ENCODE results near the gene OVAAL. TPM values are rescaled to one million over a fixed set of nuclear protein-coding genes. Genes with fewer than 3 reads are reported as not detected.
A peak's percentile ranks its signal among the peaks of the same experiment; 100 is the strongest.

The OVAAL gene
- 23.6 and 25.8 TPM in 2 replicates for total RNA-seq (2014; rRNA removed; shearing (Covaris generic))
- polyA plus RNA-seq (2015; cell fraction: cytosol; rRNA removed) = 13.3 and 16.2 TPM in 2 replicates
- 36.4 and 37.5 TPM in 2 replicates for polyA plus RNA-seq (2015; cell fraction: nucleus; rRNA removed)

DNA sequence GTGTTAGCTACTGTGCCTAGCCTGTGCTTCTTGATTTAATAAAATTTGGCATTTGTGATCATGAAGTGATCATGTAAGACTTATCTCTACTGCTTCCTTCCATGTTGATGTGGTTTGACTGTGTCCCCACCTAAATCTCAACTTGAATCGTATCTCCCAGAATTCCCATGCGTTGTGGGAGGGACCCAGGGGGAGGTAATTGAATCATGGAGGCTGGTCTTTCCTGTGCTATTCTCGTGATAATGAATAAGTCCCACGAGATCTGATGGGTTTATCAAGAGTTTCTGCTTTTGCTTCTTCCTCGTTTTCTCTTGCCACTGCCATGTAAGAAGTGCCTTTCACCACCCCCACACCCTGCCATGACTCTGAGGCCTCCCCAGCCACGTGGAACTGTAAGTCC is at the start of gene OVAAL:
OVAAL (plus strand) TSS at position 301 of the 400 bp plus-strand sequence.
- in situ Hi-C loops (cut with HindIII; ENCODE audit: low pct_unique_long_range_greater_than_20kb, low sequenced_read_pairs) = no loop called here
- DNase-seq (ENCODE audit: low read depth, low spot score) = peak; percentile 30

DNA sequence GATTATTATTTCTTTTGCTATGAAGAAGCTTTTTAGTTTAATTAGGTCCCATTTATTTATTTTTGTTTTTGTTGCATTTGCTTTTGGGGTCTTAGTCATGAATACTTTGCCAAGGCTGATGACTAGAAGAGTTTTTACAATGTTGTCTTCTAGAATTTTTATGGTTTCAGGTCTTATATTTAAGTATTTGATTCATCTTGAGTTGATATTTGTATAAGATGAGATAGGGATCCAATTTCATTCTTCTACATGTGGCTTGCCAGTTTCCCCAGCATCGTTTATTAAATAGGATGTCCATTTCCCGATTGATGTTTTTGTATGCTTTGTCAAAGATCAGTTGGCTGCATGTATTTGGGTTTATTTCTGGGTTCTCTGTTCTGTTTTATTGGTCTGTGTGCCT is 47.9 kb upstream of the OVAAL start:
- in situ Hi-C loops (cut with HindIII; ENCODE audit: low pct_unique_long_range_greater_than_20kb, low sequenced_read_pairs) = loop anchor here (25.0 kb wide), 1 partner anchor 351 kb away; no protein-coding TSS in a partner anchor
- DNase-seq (ENCODE audit: low read depth, low spot score) = no peak

DNA sequence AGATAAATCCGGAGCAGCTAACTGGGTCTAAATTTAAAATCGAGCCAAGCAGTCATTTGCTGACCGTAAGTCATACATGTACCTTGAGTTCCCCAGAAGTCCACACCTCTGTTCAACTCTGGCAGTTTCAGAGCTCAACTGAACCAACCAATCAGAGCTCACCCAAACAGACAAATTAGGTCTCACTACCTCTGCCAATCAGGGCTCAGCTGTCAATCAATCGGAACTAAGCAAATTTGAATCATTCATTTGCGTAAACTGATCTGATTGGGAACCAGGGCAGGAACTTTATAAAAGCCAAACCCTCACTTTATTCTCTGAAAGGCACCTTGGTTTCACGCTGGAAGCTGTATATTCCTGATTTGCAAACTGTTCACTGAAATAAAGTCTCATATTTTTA is 45.2 kb upstream of the OVAAL start:
- in situ Hi-C loops (cut with HindIII; ENCODE audit: low pct_unique_long_range_greater_than_20kb, low sequenced_read_pairs) = loop anchor here (25.0 kb wide), 1 partner anchor 349 kb away; no protein-coding TSS in a partner anchor
- no peak for DNase-seq (ENCODE audit: low read depth, low spot score)

DNA sequence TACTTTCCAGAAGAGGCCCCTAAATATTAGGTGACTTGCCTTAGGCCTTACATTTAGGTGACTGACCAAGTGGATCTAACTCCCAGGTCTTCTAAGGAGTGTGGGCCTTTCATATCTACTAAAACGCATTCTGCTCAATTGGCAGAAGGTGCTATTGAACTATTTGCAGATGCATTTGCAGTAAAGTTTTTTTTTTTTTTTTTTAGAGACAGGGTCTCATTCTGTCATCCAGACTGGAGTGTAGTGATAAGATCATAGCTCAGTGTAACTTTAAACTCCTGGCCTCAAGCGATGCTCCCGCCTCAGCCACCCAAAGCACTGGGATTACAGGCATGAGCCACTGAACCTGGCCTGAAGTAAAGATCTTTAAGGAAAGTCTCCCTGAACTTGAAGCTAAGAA is 43.4 kb upstream of the OVAAL start:
- DNase-seq (ENCODE audit: low read depth, low spot score) = no peak
- in situ Hi-C loops (cut with HindIII; ENCODE audit: low pct_unique_long_range_greater_than_20kb, low sequenced_read_pairs) = loop anchor here (25.0 kb wide), 1 partner anchor 347 kb away; no protein-coding TSS in a partner anchor

DNA sequence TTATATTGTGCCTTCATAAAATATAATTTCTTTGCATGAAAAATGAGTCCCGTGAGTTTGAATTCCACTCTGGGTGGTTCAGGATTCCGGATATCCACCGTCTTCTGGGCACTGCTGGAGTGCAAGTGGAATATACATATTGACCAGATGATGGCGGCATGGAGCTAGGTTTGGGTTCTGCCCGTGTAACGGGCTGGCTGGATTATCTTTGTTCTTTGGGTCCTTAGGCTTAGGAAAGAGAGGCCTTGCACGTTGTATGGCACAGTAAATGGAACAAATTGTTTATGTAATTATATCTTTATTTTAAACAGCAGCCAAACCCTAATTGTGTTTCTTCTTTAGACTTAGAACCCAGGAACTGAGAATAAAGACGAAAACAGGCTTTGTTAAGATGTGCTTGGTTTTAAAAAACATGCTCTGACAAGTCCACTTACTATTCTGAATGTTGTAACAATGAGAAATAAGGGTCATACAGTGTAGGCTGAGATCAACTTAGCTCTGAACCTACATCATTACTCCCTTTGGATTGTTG is 42.8 kb upstream of the OVAAL start:
- peak; percentile 90 for DNase-seq (ENCODE audit: low read depth, low spot score)
- in situ Hi-C loops (cut with HindIII; ENCODE audit: low pct_unique_long_range_greater_than_20kb, low sequenced_read_pairs) = loop anchor here (25.0 kb wide), 1 partner anchor 346 kb away; no protein-coding TSS in a partner anchor

DNA sequence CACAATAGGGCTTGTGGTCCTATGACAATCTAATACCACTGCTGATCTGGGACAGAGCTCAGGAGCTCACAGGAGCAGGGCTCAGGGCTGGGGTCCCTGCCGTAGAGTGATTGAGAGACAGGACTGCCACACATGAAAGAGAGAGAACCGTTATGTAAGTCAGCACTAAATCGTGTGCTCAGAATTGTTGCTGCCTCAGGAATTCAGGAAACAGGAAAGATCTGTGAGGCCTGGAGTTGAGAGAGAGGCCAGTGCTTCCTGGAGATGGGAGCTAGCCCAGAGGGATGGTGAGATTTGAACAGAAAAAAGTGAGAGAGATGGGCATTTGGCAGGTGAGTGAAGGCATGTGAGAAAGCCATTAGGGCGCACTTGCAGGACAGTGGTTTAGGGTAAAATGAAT is 38.9 kb upstream of the OVAAL start:
- in situ Hi-C loops (cut with HindIII; ENCODE audit: low pct_unique_long_range_greater_than_20kb, low sequenced_read_pairs) = loop anchor here (25.0 kb wide), 1 partner anchor 342 kb away; no protein-coding TSS in a partner anchor
- DNase-seq (ENCODE audit: low read depth, low spot score) = no peak

DNA sequence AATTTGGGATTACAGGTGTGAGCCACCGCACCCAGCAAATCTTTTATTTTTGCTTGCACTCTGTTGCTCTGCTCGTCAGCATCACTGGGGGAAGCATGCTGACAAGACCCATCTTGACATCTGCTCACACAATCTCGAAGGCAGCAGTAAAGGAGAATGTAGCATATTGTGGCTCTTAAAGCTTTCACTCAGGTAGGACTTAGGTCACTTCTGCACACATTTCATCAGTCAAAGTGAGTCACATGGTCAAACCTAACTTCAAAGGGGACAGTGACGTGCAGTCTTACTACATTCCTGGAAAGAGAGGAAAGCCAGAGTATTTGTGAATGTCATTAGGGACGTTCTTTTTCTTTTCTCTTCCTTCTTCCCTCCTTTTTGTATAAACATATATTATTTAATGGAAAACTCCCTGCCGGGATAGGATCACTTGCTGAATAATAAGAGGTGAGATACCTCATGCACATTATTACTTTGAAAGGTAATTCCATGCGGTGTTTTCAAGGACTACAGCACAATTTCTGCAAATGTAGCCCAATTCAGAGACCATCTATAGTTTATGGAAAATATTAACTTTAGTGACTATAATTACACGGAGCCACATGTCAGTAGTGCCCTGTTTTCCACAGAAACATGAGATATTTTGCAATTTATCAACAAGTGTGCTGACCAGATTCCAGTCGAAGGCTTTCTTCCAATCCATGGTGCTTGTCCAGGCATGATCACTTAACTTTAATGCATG is 37.1 kb upstream of the OVAAL start:
- in situ Hi-C loops (cut with HindIII; ENCODE audit: low pct_unique_long_range_greater_than_20kb, low sequenced_read_pairs) = loop anchor here (25.0 kb wide), 1 partner anchor 341 kb away; no protein-coding TSS in a partner anchor
- no peak for DNase-seq (ENCODE audit: low read depth, low spot score)

DNA sequence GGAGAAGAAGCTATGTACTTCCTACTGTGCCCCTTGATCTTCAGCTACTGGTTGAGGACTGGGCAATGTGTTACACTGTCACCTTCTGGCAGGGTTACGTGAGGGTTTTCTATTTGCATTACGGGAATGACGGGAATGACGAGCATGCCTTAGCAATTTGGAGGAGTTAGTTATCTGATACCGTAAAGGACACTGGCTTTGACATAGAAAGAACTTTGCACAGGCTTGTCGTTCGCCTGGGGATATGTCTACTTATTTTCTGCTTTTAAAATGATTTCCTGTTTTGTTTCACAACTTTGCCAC is 36.6 kb upstream of the OVAAL start:
- DNase-seq (ENCODE audit: low read depth, low spot score) = no peak
- in situ Hi-C loops (cut with HindIII; ENCODE audit: low pct_unique_long_range_greater_than_20kb, low sequenced_read_pairs) = loop anchor here (25.0 kb wide), 1 partner anchor 340 kb away; no protein-coding TSS in a partner anchor

DNA sequence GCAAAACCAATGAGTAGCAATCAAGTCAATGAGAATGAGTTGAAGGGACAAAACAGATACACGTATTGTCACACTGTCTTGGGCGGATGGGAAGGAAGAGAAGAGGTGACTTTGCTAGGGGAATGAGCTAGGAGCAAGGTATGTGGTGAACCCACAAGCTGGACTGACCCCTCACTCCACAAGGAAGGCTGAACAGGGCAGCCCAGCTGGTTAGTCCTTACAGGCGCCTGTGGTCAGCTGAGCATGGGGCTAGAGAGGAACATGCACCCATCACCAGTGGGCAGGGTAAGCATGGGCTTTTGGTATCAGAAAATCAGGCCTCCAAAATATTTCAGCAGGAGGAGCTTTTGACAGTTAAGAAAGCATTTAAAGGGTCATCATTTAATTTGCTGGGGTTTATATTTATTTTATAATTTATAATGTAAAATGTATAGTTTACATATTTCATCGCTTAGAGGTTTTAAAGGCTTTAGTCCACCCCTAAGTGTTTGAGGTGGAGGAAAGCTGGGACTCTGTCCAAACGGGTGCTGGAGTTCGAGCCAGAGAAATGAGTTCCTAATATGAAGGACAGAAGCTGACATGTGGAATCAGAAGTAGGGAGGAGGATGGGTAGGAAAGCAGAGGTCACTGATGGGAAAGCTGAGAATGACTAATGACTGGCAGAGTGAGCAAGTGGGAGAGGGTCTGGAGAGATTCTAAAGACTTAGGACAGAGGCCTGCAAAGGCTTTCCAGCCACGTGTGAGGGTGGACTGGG is 34.4 kb upstream of the OVAAL start:
- DNase-seq (ENCODE audit: low read depth, low spot score) = no peak
- in situ Hi-C loops (cut with HindIII; ENCODE audit: low pct_unique_long_range_greater_than_20kb, low sequenced_read_pairs) = loop anchor here (25.0 kb wide), 1 partner anchor 338 kb away; no protein-coding TSS in a partner anchor

DNA sequence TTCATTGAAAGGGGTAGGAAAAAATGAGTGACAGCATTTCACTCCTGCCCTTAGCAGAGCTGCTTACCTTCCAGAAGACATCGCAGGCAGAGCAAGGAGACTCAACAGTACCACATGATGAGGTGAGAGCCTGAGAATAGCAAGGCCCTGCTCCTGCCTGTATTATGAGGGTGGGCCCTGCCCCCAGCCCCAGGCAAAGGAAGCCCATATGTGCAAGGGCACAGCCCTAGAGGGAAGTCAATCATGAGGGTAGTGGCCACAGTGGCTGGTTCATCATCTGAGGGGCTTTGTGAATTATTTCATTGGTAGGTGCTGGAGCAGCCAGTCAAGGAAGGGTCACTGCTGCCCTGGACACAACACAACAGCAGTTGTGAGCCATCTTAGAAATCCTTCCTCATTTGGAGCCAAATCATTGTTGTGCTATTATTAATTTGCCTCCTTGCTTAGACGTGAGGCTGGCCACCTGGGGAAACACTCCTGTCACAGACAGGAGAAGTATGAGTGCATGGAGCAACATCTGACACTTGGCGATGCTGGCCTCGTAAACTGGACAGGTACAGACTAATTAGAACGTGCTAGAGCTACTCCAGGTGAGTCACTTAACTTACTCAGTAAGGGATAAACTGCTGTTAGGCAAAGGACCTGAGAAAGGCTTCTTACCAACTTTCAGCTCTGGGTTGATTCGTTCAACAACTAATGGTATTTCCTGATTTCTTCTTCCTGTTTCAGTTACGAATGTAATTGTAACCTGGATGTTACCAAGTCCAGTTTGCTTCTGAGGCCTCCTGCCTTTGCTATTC is 33.6 kb upstream of the OVAAL start:
- DNase-seq (ENCODE audit: low read depth, low spot score) = no peak
- in situ Hi-C loops (cut with HindIII; ENCODE audit: low pct_unique_long_range_greater_than_20kb, low sequenced_read_pairs) = loop anchor here (25.0 kb wide), 1 partner anchor 337 kb away; no protein-coding TSS in a partner anchor

DNA sequence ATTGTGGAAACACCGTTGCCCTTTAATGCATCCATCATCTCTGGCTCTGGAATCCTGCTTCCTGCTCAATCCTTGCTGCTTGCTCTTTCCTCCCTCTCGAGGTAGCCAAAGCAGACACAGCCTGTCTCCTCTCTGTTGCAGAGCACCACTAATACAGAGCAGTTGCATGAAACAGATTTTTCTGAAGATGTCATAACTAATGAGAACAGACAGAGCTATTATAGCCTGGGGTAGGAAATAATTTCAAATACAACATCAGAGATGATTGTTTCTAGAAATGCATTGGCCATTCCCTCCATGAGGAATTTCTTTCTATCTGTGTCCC is 33.1 kb upstream of the OVAAL start:
- in situ Hi-C loops (cut with HindIII; ENCODE audit: low pct_unique_long_range_greater_than_20kb, low sequenced_read_pairs) = no loop called here
- no peak for DNase-seq (ENCODE audit: low read depth, low spot score)

DNA sequence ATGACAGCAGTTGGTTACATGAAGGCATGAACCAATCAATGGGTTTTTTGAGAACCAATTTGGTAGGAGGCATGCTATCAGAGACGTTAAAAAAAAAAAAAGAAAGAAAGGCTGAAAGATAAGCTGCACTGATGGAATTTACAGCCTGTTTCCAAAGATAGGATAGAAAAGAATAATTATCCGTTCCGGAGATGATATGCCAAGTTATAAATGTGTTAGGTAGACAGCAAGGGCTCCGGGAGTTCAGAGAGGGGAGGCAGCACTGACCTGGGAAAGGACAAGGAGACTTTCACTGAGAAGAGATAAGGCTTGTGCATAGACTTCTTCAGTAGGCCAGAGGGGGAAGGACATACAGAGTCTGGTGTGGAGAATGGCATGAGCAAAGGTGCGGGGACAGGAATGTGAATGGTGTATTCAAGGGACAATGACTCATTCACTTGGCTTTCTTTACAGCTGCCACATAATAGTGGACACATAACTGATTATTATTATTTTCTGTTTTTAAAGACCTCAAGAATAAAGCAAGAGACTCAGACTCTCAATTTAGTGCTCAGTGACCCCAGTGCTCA is 31.6 kb upstream of the OVAAL start:
- DNase-seq (ENCODE audit: low read depth, low spot score) = no peak
- in situ Hi-C loops (cut with HindIII; ENCODE audit: low pct_unique_long_range_greater_than_20kb, low sequenced_read_pairs) = no loop called here

DNA sequence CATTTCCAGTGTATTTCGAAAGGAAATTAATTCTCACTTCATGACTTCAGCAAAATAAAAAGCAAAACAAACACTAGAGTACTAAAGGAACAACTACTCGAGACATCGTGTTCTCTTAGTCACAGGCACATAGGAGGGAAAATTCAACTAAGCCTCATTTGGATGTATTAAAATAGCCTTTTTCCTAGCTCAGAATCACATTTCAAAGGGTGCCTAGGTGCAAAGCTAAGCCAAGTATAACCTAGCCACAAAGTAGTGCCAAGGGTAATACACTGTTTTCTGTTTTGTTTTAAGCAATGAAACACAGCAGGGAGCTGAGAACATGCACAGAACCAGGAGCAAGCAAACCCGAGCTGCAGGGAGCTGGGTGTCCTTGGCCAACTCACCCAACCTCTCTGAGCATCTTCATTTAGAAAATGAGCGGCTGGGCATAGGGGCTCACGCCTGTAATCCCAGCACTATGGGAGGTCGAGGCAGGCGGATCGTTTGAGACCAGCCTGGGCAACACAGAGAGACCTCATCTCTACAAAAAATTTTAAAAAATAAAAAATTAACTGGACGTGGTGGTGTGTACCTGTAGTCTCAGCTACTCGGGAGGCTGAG is 29.8 kb upstream of the OVAAL start:
- in situ Hi-C loops (cut with HindIII; ENCODE audit: low pct_unique_long_range_greater_than_20kb, low sequenced_read_pairs) = no loop called here
- no peak for DNase-seq (ENCODE audit: low read depth, low spot score)

DNA sequence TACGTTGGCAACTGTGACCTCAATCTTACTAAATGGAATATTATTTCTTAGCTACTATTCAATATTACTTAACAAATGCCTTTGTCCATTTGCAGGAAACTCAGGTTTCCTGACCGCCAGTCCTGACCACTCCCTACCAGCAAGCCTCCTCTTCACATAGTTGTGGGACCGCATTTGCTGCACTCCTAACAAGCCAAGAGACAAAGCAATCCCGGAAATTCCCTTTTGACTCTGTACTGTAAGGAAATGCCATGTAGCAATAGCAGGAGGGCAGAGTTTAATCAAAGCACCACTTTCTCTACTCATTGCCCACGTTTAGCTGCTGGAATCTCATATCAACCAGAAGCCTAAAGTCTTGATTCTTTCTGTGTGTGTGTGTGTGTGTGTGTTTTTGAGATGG is 28.3 kb upstream of the OVAAL start:
- in situ Hi-C loops (cut with HindIII; ENCODE audit: low pct_unique_long_range_greater_than_20kb, low sequenced_read_pairs) = no loop called here
- DNase-seq (ENCODE audit: low read depth, low spot score) = no peak

DNA sequence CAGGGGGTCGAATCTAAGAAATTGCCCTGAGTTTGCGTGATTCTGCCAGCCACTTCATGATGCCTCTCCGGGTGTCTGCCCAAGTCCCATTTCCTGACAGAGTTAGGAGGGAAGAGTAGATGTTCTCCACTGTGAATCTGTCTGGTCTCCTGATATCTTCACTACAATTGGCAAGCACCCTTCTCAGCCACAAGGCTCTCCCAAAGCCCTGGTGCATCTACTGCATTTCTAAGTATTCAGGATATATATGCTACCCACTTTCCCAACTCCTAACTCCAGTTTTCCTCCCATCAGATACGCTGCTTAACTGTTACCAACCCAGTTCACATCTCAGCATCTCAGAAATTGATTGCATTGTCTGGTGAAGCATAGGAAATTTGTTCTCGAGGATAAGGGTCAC is 25.9 kb upstream of the OVAAL start:
- in situ Hi-C loops (cut with HindIII; ENCODE audit: low pct_unique_long_range_greater_than_20kb, low sequenced_read_pairs) = no loop called here
- no peak for DNase-seq (ENCODE audit: low read depth, low spot score)

DNA sequence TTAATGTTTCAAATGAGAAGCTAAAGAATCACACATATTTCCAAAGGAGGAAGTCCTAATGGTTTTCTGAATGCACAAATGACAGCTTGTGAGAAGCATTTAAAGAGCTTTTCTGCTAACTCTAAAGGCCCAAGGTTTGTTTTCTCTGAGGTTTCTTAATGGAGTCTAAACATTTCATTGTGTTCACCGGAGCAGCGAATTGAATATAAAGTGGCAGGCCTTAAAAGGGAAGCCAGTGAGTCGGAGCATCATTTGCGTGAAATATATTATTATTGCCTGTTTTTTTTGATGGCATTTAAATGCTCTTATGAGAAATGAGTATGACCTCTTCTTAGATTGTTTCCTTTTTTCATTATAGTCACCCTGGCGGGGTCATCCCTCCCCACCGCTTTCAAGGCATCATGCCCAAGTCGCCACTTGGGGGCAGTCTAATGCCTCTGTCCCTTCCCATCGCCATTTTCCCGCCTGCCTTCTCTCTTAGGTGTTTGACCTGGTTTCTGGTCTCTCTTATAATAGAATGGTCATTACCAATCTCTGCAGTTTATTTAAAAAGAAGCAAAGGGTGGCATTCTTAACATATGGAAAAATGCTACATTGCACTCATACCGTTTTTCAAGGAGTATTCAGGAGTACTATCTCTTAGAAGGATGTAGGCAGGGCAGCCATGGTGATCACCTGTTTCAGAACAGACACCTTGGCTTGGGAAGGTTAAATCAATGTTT is 25.3 kb upstream of the OVAAL start:
- peak; percentile 67 for DNase-seq (ENCODE audit: low read depth, low spot score)
- in situ Hi-C loops (cut with HindIII; ENCODE audit: low pct_unique_long_range_greater_than_20kb, low sequenced_read_pairs) = no loop called here
